ENCODE measurements around the gene AIG1.

AIG1 gene

GRCh38 chr6:143349530-143349929 lies 288.8 kb downstream of the AIG1 start:
- TF ChIP-seq POLR2AphosphoS5 (IDR thresholded peaks at IDR 0.05; ENCODE audit: low read depth, low read length) (no peak), TAF1 (IDR thresholded peaks at IDR 0.05; ENCODE audit: borderline replicate concordance, low read depth, low read length) (no peak), POLR2A (IDR thresholded peaks at IDR 0.05; ENCODE audit: low read depth, low read length) (no peak)
- no peak for DNase-seq (ENCODE audit: insufficient read length)
- FAIRE-seq: no peak

- FAIRE-seq: no peak
- TF ChIP-seq TAF1 (IDR thresholded peaks at IDR 0.05; ENCODE audit: borderline replicate concordance, low read depth, low read length) (no peak), POLR2A (IDR thresholded peaks at IDR 0.05; ENCODE audit: low read depth, low read length) (no peak), POLR2AphosphoS5 (IDR thresholded peaks at IDR 0.05; ENCODE audit: low read depth, low read length) (no peak)
- DNase-seq (ENCODE audit: insufficient read length): no peak
Measured at GRCh38 chr6:143356101-143356880, 295.6 kb downstream of the AIG1 start.

GRCh38 chr6:143357152-143357551 lies 296.5 kb downstream of the AIG1 start:
- TF ChIP-seq TAF1 (IDR thresholded peaks at IDR 0.05; ENCODE audit: borderline replicate concordance, low read depth, low read length) (no peak), POLR2AphosphoS5 (IDR thresholded peaks at IDR 0.05; ENCODE audit: low read depth, low read length) (no peak), POLR2A (IDR thresholded peaks at IDR 0.05; ENCODE audit: low read depth, low read length) (no peak)
- FAIRE-seq (no peak), DNase-seq (ENCODE audit: insufficient read length) (no peak)

GRCh38 chr6:143357561-143358255 lies 297.0 kb downstream of the AIG1 start:
- DNase-seq (ENCODE audit: insufficient read length) (no peak), FAIRE-seq (no peak)
- TF ChIP-seq POLR2AphosphoS5 (IDR thresholded peaks at IDR 0.05; ENCODE audit: low read depth, low read length) (no peak), TAF1 (IDR thresholded peaks at IDR 0.05; ENCODE audit: borderline replicate concordance, low read depth, low read length) (no peak), POLR2A (IDR thresholded peaks at IDR 0.05; ENCODE audit: low read depth, low read length) (no peak)

- FAIRE-seq (no peak), DNase-seq (ENCODE audit: insufficient read length) (no peak)
- no peak for TF ChIP-seq TAF1 (IDR thresholded peaks at IDR 0.05; ENCODE audit: borderline replicate concordance, low read depth, low read length)
- no peak for TF ChIP-seq POLR2AphosphoS5 (IDR thresholded peaks at IDR 0.05; ENCODE audit: low read depth, low read length)
- no peak for TF ChIP-seq POLR2A (IDR thresholded peaks at IDR 0.05; ENCODE audit: low read depth, low read length)
Measured at GRCh38 chr6:143361536-143362191, 301.0 kb downstream of the AIG1 start.

- FAIRE-seq: no peak
- TF ChIP-seq POLR2A (IDR thresholded peaks at IDR 0.05; ENCODE audit: low read depth, low read length): no peak
- no peak for TF ChIP-seq TAF1 (IDR thresholded peaks at IDR 0.05; ENCODE audit: borderline replicate concordance, low read depth, low read length)
- no peak for TF ChIP-seq POLR2AphosphoS5 (IDR thresholded peaks at IDR 0.05; ENCODE audit: low read depth, low read length)
- DNase-seq (ENCODE audit: insufficient read length): no peak
Measured at GRCh38 chr6:143362192-143362558, 301.5 kb downstream of the AIG1 start.

GRCh38 chr6:143363299-143363698 lies 302.6 kb downstream of the AIG1 start:
- FAIRE-seq: no peak
- TF ChIP-seq POLR2AphosphoS5 (IDR thresholded peaks at IDR 0.05; ENCODE audit: low read depth, low read length) (no peak), POLR2A (IDR thresholded peaks at IDR 0.05; ENCODE audit: low read depth, low read length) (no peak), TAF1 (IDR thresholded peaks at IDR 0.05; ENCODE audit: borderline replicate concordance, low read depth, low read length) (no peak)
- no peak for DNase-seq (ENCODE audit: insufficient read length)

GRCh38 chr6:143368426-143368825 lies 307.7 kb downstream of the AIG1 start:
- peak; percentile 8 for DNase-seq (ENCODE audit: insufficient read length)
- TF ChIP-seq POLR2A (IDR thresholded peaks at IDR 0.05; ENCODE audit: low read depth, low read length) (no peak), TAF1 (IDR thresholded peaks at IDR 0.05; ENCODE audit: borderline replicate concordance, low read depth, low read length) (no peak), POLR2AphosphoS5 (IDR thresholded peaks at IDR 0.05; ENCODE audit: low read depth, low read length) (no peak)
- peak; percentile 86 for FAIRE-seq

GRCh38 chr6:143369971-143370370 lies 309.3 kb downstream of the AIG1 start:
- FAIRE-seq (no peak), DNase-seq (ENCODE audit: insufficient read length) (no peak)
- TF ChIP-seq TAF1 (IDR thresholded peaks at IDR 0.05; ENCODE audit: borderline replicate concordance, low read depth, low read length) (no peak), POLR2AphosphoS5 (IDR thresholded peaks at IDR 0.05; ENCODE audit: low read depth, low read length) (no peak), POLR2A (IDR thresholded peaks at IDR 0.05; ENCODE audit: low read depth, low read length) (no peak)

GRCh38 chr6:143370812-143371370 lies 310.2 kb downstream of the AIG1 start:
- FAIRE-seq (no peak), DNase-seq (ENCODE audit: insufficient read length) (no peak)
- TF ChIP-seq TAF1 (IDR thresholded peaks at IDR 0.05; ENCODE audit: borderline replicate concordance, low read depth, low read length): no peak
- TF ChIP-seq POLR2A (IDR thresholded peaks at IDR 0.05; ENCODE audit: low read depth, low read length): no peak

GRCh38 chr6:143372199-143372882 lies 311.7 kb downstream of the AIG1 start:
- FAIRE-seq (no peak), DNase-seq (ENCODE audit: insufficient read length) (no peak)
- no peak for TF ChIP-seq TAF1 (IDR thresholded peaks at IDR 0.05; ENCODE audit: borderline replicate concordance, low read depth, low read length)
- TF ChIP-seq POLR2A (IDR thresholded peaks at IDR 0.05; ENCODE audit: low read depth, low read length): no peak
- no peak for TF ChIP-seq POLR2AphosphoS5 (IDR thresholded peaks at IDR 0.05; ENCODE audit: low read depth, low read length)

Measured in GM12892 (cell line).